Neuronal stem cell (in vitro differentiated cells): ENCODE data around the gene MYOT.
"Not testable (repeated sequence)": the region's sequence is repeated elsewhere in the genome, so short reads cannot be mapped to it uniquely, and the experiment has no call there.

Experiments used
- DNase-seq: peaks from one replicate; pipeline ENCODE4 v3.0.0-alpha.2; 2013; ENCODE audit warnings: low spot score
- H2AFZ ChIP-seq: one replicate; pipeline ENCODE4 v1.6.1; 2013; ENCODE audit warnings: mild to moderate bottlenecking, low read length, inconsistent platforms
- H2AK5ac ChIP-seq: 2 replicates; pipeline ENCODE4 v1.6.1; 2013; ENCODE audit warnings: low read depth, mild to moderate bottlenecking, inconsistent platforms, low read length, moderate library complexity, mixed read lengths
- H2BK120ac ChIP-seq: 2 replicates; pipeline ENCODE4 v1.6.1; 2013; ENCODE audit warnings: low read depth, mild to moderate bottlenecking, inconsistent platforms, low read length, moderate library complexity, mixed read lengths
- H2BK12ac ChIP-seq: one replicate; pipeline ENCODE4 v1.6.1; 2013; ENCODE audit warnings: low read length, inconsistent platforms
- H2BK15ac ChIP-seq: 2 replicates; pipeline ENCODE4 v1.6.1; 2013; ENCODE audit warnings: mild to moderate bottlenecking, low read length, inconsistent platforms, mixed read lengths
- H2BK5ac ChIP-seq: one replicate; pipeline ENCODE4 v1.6.1; 2013; ENCODE audit warnings: inconsistent platforms, mild to moderate bottlenecking, low read length, moderate library complexity
- H3K14ac ChIP-seq: one replicate; pipeline ENCODE4 v1.6.1; 2013; ENCODE audit warnings: low read length, inconsistent platforms
- H3K18ac ChIP-seq: 2 replicates; pipeline ENCODE4 v1.6.1; 2013; ENCODE audit warnings: low read length, inconsistent platforms
- H3K23ac ChIP-seq: 2 replicates; pipeline ENCODE4 v1.6.1; 2013; ENCODE audit warnings: low read depth, mild to moderate bottlenecking, mixed read lengths, low read length, inconsistent platforms; ENCODE audit not compliant: poor library complexity
- H3K27ac ChIP-seq: replicated peaks from 3 replicates; pipeline ENCODE4 v1.5.1; 2013; ENCODE audit warnings: low read length, inconsistent platforms
- H3K27me3 ChIP-seq, 3 experiments: 2 replicates each; pipeline ENCODE4 v1.6.1; 2013; ENCODE audit warnings: low read length in 3 of 3, mild to moderate bottlenecking in 2 of 3, inconsistent platforms in 1 of 3, low read depth in 1 of 3, mixed read lengths in 1 of 3, moderate library complexity in 1 of 3; ENCODE audit not compliant: control insufficient read depth in 3 of 3, insufficient read depth in 3 of 3
- H3K36me3 ChIP-seq, 2 donors: replicated peaks in 1 of 2; 2 replicates each; pipeline ENCODE4 v1.6.1; 2013; ENCODE audit warnings: low read length in 2 of 2; ENCODE audit not compliant: control insufficient read depth in 2 of 2, insufficient read depth in 2 of 2
- H3K4ac ChIP-seq: 2 replicates; pipeline ENCODE4 v1.6.1; 2013; ENCODE audit warnings: inconsistent platforms, mild to moderate bottlenecking, low read length, moderate library complexity
- H3K4me1 ChIP-seq, 2 donors: 1 replicate in 1 of 2; 2 replicates in 1 of 2; pipeline ENCODE4 v1.6.1; 2013; ENCODE audit warnings: low read length in 2 of 2, low read depth in 1 of 2; ENCODE audit not compliant: control insufficient read depth in 2 of 2, insufficient read depth in 1 of 2
- H3K4me2 ChIP-seq: one replicate; pipeline ENCODE4 v1.6.1; 2013; ENCODE audit warnings: mild to moderate bottlenecking, low read length, inconsistent platforms; ENCODE audit not compliant: insufficient read depth, poor library complexity, severe bottlenecking
- H3K4me3 ChIP-seq, 2 donors: 2 replicates each; pipeline ENCODE4 v1.5.1; 2013; ENCODE audit warnings: low read length in 2 of 2, mild to moderate bottlenecking in 2 of 2, inconsistent platforms in 1 of 2, moderate library complexity in 1 of 2
- H3K79me1 ChIP-seq: one replicate; pipeline ENCODE4 v1.6.1; 2013; ENCODE audit warnings: low read depth, mild to moderate bottlenecking, inconsistent platforms, low read length, moderate library complexity
- H3K9ac ChIP-seq: one replicate; pipeline ENCODE4 v1.6.1; 2013; ENCODE audit warnings: mild to moderate bottlenecking, low read depth, low read length, inconsistent platforms; ENCODE audit not compliant: poor library complexity
- H3K9me3 ChIP-seq, 2 donors: replicated peaks in 1 of 2; 2 replicates each; pipeline versions ENCODE3 to v1.6.1; 2013; ENCODE audit warnings: low read length in 2 of 2, mild to moderate bottlenecking in 2 of 2, inconsistent platforms in 1 of 2, low read depth in 1 of 2, mixed read lengths in 1 of 2, moderate library complexity in 1 of 2; ENCODE audit not compliant: control insufficient read depth in 2 of 2, insufficient read depth in 1 of 2
- H4K8ac ChIP-seq: one replicate; pipeline ENCODE4 v1.6.1; 2013; ENCODE audit warnings: low read depth, mild to moderate bottlenecking, inconsistent platforms, low read length, moderate library complexity
- H4K91ac ChIP-seq: one replicate; pipeline ENCODE4 v1.6.1; 2013; ENCODE audit warnings: low read length, low read depth, mild to moderate bottlenecking, inconsistent platforms; ENCODE audit not compliant: poor library complexity
- WGBS, 2 donors: extraction: QIAGEN DNeasy Blood & Tissue Kit; methylation state at CpG; one replicate each; pipeline ENCODE4 v1.1.7; 2013; ENCODE audit warnings: missing lambda C conversion rate in 2 of 2, mixed read lengths in 1 of 2; ENCODE audit not compliant: insufficient read length in 2 of 2, insufficient replicate concordance in 1 of 2; ENCODE audit errors: extremely low coverage in 2 of 2; 5-methylcytosine and 5-hydroxymethylcytosine counted together

MYOT gene

DNA sequence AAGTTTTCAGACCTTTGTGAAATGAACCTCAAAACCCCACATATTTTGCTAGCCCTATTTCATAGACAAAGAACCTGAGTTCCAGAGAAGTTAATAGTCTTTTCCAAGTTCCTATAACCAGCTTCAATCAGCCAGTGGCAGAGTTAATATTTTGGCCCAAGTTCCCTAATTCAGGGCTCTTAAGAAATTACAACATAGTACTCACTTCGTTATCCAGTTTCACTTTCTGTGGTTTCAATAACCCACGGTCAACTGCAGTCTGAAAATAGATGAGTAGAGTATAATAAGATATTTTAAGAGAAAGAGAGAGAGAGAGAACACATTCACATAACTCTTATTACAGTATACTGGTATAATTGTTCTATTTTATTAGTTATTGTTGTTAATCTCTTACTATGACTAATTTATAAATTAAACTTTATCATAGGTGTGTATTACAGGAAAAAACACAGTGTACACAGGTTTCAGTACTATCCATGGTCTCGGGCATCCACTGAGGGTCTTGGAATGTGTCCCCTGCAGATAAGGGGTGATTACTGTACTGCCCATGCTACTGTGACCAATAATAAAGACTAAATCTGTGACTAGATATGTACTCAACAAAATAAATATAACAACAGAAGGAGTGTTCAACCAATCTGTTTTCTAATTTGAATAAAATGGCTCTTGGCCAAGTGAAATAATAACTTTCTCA lies 9.3 kb upstream of the MYOT start:
- Histone ChIP-seq H3K14ac (no peak overlapping the region), H3K36me3 (no peaks in the 10 kb centered on the region), H3K79me1 (no peaks in the 10 kb centered on the region), H3K4me3 (no peak overlapping the region), H3K9me3 (no peaks in the 10 kb centered on the region), H2BK120ac (no peak overlapping the region), H4K8ac (no peak overlapping the region), H3K27ac (no peak overlapping the region), H2AFZ (no peak overlapping the region), H3K9ac (no peak overlapping the region), H3K23ac (no peak overlapping the region), H2BK15ac (no peak overlapping the region), H3K18ac (no peak overlapping the region), H3K4me1 (peaks cover 0 to 1% of the 10 kb centered on the region in 2 donors), H2BK12ac (no peak overlapping the region), H2BK5ac (no peak overlapping the region), H4K91ac (no peak overlapping the region), H3K4ac (no peak overlapping the region), H3K27me3 (peaks cover 0 to 26% (median 0%) of the 10 kb centered on the region in 3 experiments), H3K4me2 (no peak overlapping the region), H2AK5ac (no peak overlapping the region)
- no CpG with 5 or more reads among the region's 3 CpGs for WGBS, 2 donors
- DNase-seq, result no peak

GRCh38 chr5:137858954-137859353 lies 8.7 kb upstream of the MYOT start:
- Histone ChIP-seq H2BK12ac (no peak overlapping the region), H3K4me3 (no peak overlapping the region), H2BK120ac (no peak overlapping the region), H3K27ac (no peak overlapping the region), H2AK5ac (no peak overlapping the region), H3K23ac (no peak overlapping the region), H3K4me1 (peaks cover 0 to 1% of the 10 kb centered on the region in 2 donors), H2BK15ac (no peak overlapping the region), H3K79me1 (no peaks in the 10 kb centered on the region), H4K8ac (no peak overlapping the region), H3K14ac (no peak overlapping the region), H3K18ac (no peak overlapping the region), H3K9me3 (no peaks in the 10 kb centered on the region), H3K36me3 (no peaks in the 10 kb centered on the region), H3K9ac (no peak overlapping the region), H2BK5ac (no peak overlapping the region), H4K91ac (no peak overlapping the region), H2AFZ (no peak overlapping the region), H3K4ac (no peak overlapping the region), H3K4me2 (no peak overlapping the region), H3K27me3 (peaks cover 0 to 26% (median 0%) of the 10 kb centered on the region in 3 experiments)
- no CpG with 5 or more reads among the region's 5 CpGs for WGBS, 2 donors
- no peak for DNase-seq

GRCh38 chr5:137862251-137862650 lies 5.4 kb upstream of the MYOT start:
- Histone ChIP-seq H2AFZ (no peak overlapping the region), H2AK5ac (no peak overlapping the region), H3K23ac (no peak overlapping the region), H4K91ac (no peak overlapping the region), H2BK120ac (no peak overlapping the region), H3K4ac (no peak overlapping the region), H3K18ac (no peak overlapping the region), H3K4me3 (no peak overlapping the region), H3K14ac (no peak overlapping the region), H3K27ac (no peak overlapping the region), H2BK5ac (no peak overlapping the region), H3K4me1 (no peaks in the 10 kb centered on the region), H3K9ac (no peak overlapping the region), H3K27me3 (peaks cover 0 to 37% (median 0%) of the 10 kb centered on the region in 3 experiments), H2BK15ac (no peak overlapping the region), H3K4me2 (no peak overlapping the region), H3K36me3 (no peaks in the 10 kb centered on the region), H3K9me3 (no peaks in the 10 kb centered on the region), H3K79me1 (no peaks in the 10 kb centered on the region), H4K8ac (no peak overlapping the region), H2BK12ac (no peak overlapping the region)
- DNase-seq, result no peak
- WGBS, 2 donors, result no CpG with 5 or more reads among the region's 3 CpGs

GRCh38 chr5:137863653-137864052 lies 4.0 kb upstream of the MYOT start:
- WGBS, 2 donors, result no CpG with 5 or more reads among the region's 6 CpGs
- peaks cover 0 to 42% (median 0%) of the 10 kb centered on the region in 3 experiments for H3K27me3 ChIP-seq
- not testable (repeated sequence) for DNase-seq, H3K23ac ChIP-seq, H2BK15ac ChIP-seq, H3K4me1 ChIP-seq, H2AFZ ChIP-seq, H2BK5ac ChIP-seq, H3K4me3 ChIP-seq, H2BK12ac ChIP-seq, H3K9ac ChIP-seq, H3K4me2 ChIP-seq, H3K9me3 ChIP-seq, H3K14ac ChIP-seq, H3K27ac ChIP-seq, H3K18ac ChIP-seq, H3K36me3 ChIP-seq, H4K8ac ChIP-seq, H3K79me1 ChIP-seq, H3K4ac ChIP-seq, H2AK5ac ChIP-seq, H4K91ac ChIP-seq, H2BK120ac ChIP-seq
